ENCODE measurements around the gene HNRNPUL1. TPM values are rescaled to one million over a fixed set of nuclear protein-coding genes. Genes with fewer than 3 reads are reported as not detected.

Gene HNRNPUL1
- total RNA-seq, 1 donor from 2014 or later = 63.3 TPM

DNA sequence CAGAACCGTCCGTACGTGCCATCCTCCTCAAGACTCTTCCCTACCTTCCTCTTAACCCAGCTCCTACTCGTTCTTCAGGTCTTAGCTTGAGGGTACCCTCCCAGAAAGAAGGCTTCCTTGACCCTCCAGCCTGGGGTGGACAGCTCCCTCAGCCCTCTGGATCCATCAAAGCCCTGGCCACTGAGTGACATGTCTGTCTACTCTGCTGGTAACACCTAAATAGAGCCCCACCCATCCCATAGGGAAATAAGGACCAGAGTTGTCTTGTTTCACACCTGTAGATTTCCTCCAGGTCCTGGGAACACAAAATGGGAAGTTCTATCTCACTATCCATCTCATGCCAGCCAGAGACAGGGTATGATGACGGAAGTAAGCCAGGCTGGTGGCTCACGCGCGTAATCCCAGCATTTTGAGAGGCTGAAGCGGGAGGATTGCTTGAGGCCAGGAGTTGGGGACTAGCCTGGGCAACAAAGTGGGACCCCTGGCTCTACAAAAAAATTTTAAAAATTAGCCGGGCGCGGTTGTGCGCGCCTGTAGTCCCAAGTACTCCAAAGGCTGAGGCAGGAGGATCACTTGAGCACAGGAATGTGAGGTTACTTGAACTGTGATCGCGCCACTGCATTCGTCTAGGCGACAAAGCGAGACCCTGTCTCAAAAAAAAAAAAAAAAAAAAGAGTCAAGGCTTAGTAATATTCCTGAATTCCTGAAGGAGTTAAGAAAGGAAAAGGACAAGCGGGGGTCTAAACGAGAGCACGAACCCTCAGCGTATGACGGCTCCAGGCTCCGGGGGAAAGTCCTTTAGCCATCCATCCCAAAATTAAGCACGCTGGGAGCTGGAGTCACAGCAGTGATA lies 45.2 kb downstream of the HNRNPUL1 start:
- DNase-seq = peak; percentile 31

DNA sequence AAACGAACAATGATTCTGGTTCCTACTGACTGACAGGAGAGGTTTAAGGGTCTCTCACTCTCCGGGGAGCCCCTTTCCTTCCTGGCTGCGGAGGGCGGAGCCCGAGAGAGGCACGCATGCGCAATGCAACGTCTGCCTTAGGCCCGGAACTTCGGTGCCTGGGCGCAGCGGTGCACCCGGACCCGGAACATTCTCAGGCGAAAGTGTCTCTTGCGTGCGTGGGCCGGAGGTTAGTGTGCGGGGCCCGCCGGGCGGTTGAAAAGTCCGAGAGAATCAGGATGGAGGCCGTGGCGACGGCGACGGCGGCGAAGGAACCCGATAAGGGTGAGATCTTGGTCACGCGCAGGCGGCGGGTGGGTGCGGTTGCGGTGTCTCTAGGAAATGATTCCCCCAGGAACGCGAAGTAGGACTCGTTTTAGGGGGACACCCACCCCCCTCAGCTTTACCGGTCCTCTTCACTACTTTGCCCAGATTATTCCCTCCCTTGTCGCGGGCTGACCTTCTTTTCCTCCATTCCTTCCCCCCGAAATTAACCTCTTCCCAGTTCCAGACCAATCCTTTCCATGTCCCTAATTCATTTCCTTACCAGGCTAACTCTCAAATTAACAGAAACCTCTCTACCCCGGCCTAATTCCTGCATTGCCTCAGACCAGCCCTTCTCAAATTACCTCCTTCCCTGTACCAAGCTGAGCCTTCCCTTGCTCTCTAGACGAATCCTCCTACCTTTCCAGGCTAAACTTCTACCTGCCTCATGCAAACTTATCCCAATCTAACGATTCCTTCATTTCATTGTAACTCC lies 46.1 kb downstream of the HNRNPUL1 start, which contains the start of gene CCDC97:
CCDC97 (plus strand) TSS at position 140 of the 799 bp plus-strand sequence; CDS start at position 279, 139 bp downstream.
- DNase-seq = peak; percentile 90

DNA sequence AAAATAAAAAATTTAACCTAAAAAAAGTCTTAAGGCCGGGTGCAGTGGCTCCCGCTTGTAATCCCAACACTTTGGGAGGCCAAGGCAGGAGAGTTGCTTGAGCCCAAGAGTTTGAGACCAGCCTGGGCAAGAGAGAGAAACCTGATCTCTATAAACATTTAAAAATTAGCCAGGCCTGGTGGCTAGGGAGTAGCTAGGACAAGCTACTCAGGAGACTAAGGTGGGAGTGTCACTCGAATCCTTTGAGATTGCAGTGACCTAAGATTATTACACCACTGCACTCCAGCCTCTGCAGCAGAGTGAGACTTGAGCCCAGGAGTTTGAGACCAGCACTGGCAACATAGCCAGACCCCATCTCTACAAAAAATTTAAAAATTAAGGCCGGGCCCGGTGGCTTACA lies 46.9 kb downstream of the HNRNPUL1 start:
- no peak for DNase-seq

- DNase-seq = no peak
These were observed 47.4 kb downstream of the HNRNPUL1 start for GRCh38 chr19:41311613-41312012.

DNA sequence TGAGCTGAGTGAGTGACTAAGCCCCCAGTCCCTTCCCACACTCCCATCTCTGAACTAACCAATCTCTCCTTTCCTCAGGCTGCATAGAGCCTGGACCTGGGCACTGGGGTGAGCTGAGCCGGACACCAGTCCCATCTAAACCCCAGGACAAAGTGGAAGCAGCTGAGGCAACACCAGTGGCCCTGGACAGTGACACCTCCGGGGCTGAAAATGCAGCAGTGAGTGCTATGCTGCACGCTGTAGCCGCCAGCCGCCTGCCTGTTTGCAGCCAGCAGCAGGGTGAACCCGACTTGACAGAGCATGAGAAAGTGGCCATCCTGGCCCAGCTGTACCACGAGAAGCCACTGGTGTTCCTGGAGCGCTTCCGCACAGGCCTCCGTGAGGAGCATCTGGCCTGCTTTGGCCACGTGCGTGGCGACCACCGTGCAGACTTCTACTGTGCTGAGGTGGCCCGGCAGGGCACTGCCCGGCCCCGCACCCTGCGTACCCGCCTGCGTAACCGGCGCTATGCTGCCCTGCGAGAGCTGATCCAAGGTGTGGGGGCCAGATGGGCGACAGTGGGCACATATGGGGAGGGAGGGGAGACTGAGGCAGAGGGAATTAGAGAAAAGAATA lies 52.2 kb downstream of the HNRNPUL1 start:
- DNase-seq = no peak

GRCh38 chr19:41318696-41319499 lies 54.7 kb downstream of the HNRNPUL1 start:
- DNase-seq = no peak

GRCh38 chr19:41319500-41320184 lies 55.5 kb downstream of the HNRNPUL1 start:
- DNase-seq = no peak

GRCh38 chr19:41320185-41320518 lies 56.0 kb downstream of the HNRNPUL1 start:
- no peak for DNase-seq

GRCh38 chr19:41320568-41320967 lies 56.4 kb downstream of the HNRNPUL1 start:
- DNase-seq = no peak

DNA sequence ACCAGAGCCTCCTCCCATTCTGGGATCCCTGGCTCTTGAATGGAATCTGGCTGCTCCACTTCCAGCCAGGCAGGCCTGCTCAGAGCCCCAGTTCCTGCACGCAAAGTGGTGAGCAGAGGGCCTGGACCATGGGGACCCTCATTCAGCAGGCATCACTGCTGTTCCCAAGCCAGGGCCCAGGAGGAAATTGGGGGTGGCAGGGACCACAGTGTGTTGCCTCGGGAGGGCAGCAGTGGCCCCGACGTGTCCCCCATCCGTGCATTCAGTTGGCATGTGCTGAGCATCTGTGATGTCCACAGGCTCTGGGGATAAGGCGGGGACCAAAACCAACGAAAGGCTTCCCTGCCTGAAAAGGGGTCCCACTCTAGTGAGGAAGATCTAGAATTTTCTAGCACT lies 57.0 kb downstream of the HNRNPUL1 start:
- DNase-seq = no peak

- peak; percentile 86 for DNase-seq
These were observed 57.6 kb downstream of the HNRNPUL1 start for GRCh38 chr19:41321600-41322270.

DNA sequence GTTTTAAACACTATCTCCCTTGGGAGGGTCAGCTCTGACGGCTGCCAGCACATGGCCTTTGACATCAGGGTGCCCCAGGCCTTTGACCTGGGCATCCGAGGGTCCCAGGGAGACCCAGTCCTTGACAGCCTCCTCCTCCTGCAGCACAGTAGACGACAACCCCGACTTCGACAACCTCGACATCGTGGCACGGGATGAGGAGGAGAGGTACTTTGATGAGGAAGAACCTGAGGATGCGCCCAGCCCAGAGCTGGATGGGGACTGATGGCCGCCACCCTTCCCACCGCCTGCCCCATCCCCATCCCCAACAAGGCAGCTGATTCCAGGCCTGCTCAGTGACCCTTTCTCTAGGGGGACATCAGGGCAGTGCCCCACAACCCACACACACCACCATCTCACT lies 58.3 kb downstream of the HNRNPUL1 start:
- no peak for DNase-seq

GRCh38 chr19:41323023-41323422 lies 58.9 kb downstream of the HNRNPUL1 start:
- DNase-seq = peak; percentile 77

DNA sequence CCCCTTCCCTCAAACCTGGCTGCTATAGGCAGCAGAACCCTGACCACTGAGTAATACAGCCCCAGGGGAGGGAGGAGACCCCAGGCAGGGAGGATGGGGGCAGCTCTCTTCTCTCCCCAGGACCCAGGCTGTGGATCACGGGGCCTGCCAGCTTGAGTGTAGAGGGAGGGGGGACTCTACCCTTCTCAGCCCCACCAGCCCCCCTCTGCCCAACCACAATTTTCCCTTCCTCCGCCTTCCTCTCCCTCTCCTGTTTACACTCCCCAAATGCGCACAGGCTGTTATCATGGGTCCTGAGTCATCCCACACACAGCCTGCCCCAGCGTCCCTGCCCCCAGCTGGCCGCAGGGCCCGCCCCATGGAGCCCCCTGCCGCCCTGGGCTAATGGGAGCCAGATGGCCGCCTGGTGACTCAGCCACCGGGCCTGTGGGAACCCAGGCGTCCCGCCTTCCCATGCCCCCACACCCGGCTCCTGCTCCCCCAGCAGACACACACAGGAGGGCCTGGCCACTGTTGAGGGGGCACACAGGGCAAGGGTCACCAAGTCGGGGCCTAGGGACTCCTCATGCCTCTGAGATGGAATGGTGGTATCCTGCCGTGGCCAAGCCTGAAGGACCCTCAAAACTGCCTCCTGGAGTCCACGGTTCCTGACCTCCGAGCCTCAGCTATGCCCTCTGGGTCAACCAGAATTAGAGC lies 59.4 kb downstream of the HNRNPUL1 start:
- DNase-seq = peak; percentile 94

- DNase-seq = peak; percentile 41
These were observed 60.1 kb downstream of the HNRNPUL1 start for GRCh38 chr19:41324231-41324702.

DNA sequence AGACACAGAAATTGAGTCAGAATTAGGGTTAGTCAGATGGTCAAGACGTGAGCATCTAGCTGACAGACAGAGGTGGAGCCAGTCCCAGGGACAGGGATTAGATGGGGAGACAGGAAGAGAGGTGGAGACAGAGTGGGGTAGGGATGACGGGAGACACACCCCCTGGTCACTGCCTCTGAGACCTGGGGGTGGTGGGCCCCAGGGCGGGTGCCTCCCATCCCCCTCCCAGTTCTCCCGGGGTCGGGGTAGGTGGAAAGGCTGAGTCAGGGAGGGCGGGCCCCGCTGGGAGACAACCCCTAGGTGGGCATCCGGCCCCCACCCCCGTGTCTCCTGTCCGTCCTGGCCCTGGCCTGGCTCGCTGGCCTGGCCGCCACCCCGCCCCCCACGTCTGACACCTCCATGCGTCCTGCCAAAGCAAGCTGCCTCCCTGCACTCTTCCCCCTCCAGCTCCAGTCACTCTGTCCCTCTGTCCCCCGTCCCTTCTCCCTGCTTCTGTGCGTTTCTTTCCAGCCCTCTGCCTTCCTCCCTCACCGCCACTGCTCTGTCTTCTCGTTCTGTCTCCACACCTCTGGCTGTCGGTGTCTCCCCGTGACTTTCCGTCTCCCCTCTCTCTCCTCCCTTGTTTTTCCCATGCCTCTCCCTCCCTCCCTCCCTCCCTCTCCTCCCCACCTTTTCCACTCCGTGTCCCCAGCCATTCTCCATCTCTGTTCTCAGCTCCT lies 60.9 kb downstream of the HNRNPUL1 start:
- peak; percentile 86 for DNase-seq

- no peak for DNase-seq
These were observed 61.4 kb downstream of the HNRNPUL1 start for GRCh38 chr19:41325640-41325946.

- peak; percentile 77 for DNase-seq
These were observed 62.0 kb downstream of the HNRNPUL1 start for GRCh38 chr19:41325947-41326706.

DNA sequence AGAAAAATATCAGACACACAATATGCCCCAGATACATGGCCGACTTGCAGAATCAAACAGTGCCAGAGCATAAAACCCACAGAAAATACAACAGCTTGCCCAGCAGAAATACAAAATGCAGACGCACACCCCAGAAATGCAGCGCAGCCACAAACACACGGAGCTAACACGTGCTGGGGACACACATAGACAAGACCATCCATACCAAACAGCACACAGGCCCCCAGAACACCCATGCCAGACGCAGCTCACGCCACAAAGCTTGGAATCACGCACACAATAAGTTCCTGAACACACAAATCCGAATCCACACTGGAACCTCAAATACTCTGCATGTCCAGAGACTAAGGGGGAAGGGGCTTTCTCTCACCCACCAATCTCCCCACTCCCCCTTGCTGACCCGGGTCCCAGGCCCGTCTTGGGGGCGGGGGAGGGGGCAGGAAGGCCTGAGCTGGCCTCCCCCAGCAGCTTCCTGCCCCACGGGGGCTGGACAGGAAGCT lies 63.0 kb downstream of the HNRNPUL1 start:
- no peak for DNase-seq

Data from dermis blood vessel endothelial cell (primary cell).